Sigmoid colon (tissue), 4 donors: ENCODE data around the gene BBX.

Source experiments
- CTCF ChIP-seq, 4 experiments: fragments of 450-650 bp in 3 of 4; fragments of 200-600 bp in 1 of 4; IDR thresholded peaks; one replicate each; pipeline ENCODE4 v1.5.1; 2016 to 2019; ENCODE audit warnings: antibody characterized with exemption in 4 of 4, mild to moderate bottlenecking in 3 of 4, moderate library complexity in 2 of 4
- EP300 ChIP-seq, 4 donors: sonication (generic); formaldehyde crosslinking; IDR thresholded peaks; one replicate each; pipeline ENCODE4 v1.6.1; 2017; ENCODE audit warnings: antibody characterized with exemption in 4 of 4
- POLR2A ChIP-seq, 2 donors: fragments of 450-650 bp; IDR thresholded peaks; one replicate each; pipeline ENCODE4 v1.6.1; 2016; ENCODE audit warnings: antibody characterized with exemption in 2 of 2, mild to moderate bottlenecking in 2 of 2, moderate library complexity in 2 of 2
- POLR2AphosphoS5 ChIP-seq, 4 donors: sonication (generic); formaldehyde crosslinking; IDR thresholded peaks; one replicate each; pipeline ENCODE4 v1.6.1; 2017; ENCODE audit warnings: antibody characterized with exemption in 4 of 4

DNA sequence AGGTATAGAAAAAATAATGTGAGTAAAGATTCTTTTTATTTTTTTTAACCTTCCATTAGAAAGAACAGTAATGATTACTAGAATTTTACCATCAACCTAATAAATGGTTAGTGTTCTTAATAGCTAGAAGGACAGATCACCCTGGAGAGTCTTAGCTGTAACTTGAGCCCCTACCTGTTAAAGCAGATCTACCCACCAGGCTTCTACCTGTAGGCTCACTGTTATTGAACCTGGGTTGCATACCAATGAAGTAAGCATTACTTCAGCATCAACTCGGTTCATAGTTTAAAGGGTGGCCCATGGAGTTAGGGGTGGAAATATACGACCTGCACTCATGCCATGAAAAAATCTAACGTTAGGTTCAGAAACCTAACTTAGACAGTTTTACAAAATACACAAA is 280.4 kb downstream of the BBX start:
- TF ChIP-seq POLR2A (IDR thresholded peaks at IDR 0.05) = no peak
- no peak for TF ChIP-seq CTCF (IDR thresholded peaks at IDR 0.05)
- no peak for TF ChIP-seq POLR2AphosphoS5 (IDR thresholded peaks at IDR 0.05)
- no peak for TF ChIP-seq EP300 (IDR thresholded peaks at IDR 0.05)
